OCI-LY3 (cell line): ENCODE measurements around the gene PLA1A.

Source experiments
- CTCF ChIP-seq: fragments of 200-600, 300-600 bp; sonication (generic); IDR thresholded peaks from 2 replicates; pipeline ENCODE4 v1.5.1; 2014; ENCODE audit warnings: antibody characterized with exemption, low read length, low read depth
- EZH2phosphoT487 ChIP-seq: fragments of 200-600 bp; shearing (Covaris generic); IDR thresholded peaks from 2 replicates; pipeline ENCODE4 v1.6.1; 2018; ENCODE audit warnings: antibody characterized with exemption, mixed run types, low read depth

DNA sequence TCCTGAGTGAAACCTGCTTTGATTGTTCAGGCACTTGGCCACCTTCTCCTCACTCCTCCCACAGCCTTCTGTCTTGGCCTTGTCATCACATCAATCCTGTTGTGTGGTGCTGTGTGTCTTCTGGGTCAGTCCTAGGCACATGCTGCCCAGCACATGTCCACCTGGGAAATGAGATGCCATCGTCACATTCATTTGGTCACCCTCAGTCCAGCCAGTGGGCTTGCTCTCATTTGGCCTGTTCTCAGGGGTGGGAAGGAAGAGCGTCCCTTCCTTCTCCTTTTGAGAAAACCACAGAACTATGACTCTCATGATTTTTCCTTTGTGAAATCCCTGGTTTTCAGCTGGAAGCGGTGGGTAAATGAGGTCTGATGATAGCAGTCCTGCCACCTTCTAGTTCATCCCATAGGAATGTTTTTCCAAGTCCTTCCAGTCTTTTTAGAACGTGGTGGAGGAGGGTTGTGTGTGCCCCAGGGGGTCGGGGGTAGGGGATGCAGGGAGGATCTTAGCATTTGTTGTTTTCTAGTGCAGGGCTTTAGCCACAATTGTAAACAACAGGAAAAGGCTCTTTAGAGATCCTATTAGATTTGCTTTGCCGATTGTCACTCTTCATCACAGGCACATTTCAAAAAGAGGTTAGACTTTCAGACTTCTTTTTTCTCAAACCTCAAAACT, 8.4 kb upstream of the PLA1A start:
- no peak for TF ChIP-seq CTCF
- no peak for TF ChIP-seq EZH2phosphoT487
